Measurements from ENCODE around the gene NT5M.
"Not testable (repeated sequence)": the region's sequence is repeated elsewhere in the genome, so short reads cannot be mapped to it uniquely, and the experiment has no call there.

Gene NT5M

DNA sequence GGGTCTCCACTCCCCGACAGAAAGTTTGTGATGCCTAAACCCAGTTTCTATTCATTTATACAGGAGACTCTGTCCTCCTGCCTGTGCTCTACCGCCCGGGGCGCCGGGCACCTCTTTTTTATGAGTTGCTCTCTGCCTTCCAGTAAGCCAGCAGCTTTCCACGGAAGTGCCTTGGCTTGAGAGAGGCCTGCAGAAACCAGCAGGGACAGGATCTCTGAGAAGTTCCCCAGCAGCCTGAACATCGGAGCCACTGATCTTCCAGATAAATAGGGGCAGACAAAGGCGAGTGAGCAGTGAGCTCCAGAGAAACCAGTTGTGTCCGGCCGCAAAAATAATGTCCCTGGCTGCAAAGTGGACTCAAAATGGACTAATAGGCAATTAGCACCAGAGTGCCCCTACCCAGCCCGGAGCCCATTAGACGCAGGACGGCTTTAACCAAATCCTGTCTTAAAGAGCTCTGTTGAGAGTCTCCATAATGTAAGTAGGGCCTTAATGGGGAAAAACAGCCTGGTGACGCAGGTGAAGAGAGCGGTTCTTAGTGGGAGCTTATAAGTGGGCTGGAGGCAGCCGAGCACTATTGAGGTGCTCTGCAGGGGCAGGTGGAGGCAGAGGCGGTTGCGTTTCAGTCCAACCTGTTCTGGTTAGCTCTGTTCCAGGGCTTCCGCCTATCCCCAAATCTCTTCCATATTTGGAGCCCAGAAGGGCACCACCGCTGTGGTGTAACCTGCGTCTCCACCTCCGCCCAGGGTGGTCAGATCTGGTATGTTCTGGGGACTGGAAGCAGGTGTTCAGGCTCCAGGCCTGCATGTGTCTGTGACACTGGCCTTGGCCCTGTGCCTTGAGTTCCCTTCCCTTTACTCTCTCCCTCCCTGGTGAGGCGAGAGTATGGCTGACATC, 74.1 kb downstream of the NT5M start:
- no peak for DNase-seq (ENCODE audit: low spot score)

DNA sequence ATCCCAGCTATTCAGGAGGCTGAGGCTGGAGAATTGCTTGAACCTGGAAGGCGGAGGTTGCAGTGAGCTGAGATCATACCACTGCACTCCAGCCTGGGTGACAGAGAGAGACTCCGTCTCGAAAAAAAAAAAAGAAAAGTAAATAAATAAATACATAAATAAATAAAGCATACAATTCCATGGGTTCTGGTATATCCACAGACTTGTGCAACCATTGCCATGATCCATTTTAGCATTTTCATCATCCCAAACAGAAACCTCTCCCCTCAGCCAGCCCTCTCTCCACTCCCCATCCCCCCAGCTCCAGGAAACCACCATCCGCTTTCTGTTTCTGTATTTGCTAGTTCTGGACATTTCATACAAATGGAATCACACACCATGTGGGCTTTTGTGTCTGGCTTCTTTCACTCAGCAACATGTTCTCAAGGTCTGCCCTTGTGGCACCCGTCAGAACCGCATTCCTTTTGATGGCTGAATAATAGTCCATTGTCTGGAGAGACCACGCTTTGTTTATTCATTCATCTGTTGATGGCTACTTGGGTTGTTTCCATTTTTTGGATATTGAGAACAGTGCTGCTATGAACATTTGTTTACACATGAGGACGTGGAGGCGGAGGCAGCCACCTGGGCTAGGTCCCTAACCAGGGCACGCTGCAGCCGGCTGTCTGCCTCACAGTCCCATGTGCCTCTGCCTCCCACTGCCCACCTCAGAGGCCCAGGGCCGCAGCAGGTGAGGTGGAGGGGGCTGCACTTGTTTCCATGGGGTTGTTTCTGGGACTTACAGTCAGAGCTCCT, 76.2 kb downstream of the NT5M start:
- DNase-seq (ENCODE audit: low spot score) = no peak

DNA sequence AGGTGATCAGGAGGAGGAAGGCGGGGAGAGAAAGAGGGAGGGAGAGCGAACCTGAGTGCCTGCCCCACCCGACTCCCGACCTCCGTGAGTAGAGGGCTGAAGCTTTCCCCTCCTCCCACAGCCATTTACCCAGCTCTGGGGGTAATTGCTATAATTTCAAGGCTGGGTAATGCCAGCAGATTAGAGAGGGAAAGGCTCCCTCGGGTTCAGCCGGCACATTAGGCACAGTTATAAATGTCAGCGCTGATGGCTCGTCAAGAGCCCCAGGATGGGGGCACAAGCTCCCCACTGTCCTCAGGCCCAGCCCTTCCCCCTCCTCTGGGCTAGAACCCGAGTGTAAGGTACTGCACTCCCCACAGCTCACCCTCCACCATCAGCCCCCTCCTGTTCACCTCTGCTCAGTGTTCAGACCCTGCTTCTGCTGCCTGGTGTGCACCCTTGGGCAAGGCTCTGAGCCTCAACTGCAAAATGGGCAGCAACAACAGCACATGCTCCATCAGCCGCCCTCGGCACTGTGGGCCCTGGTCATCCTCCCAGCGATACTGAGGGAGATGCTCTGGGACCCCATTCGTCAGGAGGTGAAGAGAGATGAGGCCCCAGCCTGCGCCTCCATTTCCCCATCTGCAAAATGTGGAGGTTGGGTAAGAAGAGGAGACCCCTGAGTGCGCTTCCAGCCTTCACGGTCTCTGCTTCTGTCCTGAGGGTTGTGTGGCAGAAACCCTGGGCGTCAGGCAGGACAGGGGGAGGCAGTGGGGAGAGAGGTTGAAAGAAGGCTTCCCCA, 77.2 kb downstream of the NT5M start:
- no peak for DNase-seq (ENCODE audit: low spot score)

DNA sequence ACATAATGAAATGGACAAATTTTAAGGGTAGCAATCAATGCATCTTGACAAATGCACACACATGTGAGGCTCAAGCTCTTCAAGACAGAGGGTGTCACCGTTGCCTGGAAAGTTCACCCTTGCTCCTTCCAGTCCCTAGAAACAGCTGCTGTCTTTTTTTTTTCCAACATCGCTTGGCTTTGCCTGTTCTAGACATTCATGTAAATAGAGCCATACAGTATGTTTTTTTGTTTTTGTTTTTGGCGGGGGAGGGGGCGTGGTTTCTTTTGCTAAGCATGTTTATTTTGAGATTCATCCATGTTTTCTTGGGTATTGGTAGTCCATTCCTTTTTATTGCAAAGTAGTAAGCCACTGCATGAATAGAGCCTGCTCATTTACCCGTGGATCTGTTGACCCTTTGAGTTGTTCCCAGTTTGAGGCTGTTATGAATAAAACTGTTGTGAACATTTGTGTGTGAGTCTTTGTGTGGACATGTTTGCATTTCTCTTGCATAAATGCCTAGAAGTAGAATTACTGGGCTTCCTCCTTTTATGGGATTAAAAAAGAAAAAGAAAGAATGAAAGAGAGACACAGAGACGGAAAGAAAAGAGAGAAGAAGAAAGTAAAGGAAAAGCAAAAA, 78.4 kb downstream of the NT5M start:
- no peak for DNase-seq (ENCODE audit: low spot score)

DNA sequence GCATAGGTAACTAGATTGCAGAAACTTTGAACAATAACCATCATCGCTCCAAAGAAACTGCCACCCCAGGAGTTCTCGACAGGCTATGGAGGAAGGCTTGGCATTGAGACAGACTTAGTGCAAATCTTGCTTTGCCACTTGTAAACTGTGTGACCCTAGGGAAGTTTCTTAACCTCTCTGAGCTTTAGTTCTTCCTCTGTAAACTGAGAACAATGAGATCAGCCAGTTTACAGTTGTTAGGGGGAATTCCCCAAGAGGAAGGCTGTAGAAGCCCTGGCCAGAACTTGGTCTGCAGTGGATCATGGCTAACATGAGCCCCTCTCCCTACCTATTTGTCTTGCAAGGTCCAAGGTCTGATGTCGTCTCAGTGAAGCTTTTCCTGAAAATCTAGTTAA, 78.9 kb downstream of the NT5M start:
- no peak for DNase-seq (ENCODE audit: low spot score)

DNA sequence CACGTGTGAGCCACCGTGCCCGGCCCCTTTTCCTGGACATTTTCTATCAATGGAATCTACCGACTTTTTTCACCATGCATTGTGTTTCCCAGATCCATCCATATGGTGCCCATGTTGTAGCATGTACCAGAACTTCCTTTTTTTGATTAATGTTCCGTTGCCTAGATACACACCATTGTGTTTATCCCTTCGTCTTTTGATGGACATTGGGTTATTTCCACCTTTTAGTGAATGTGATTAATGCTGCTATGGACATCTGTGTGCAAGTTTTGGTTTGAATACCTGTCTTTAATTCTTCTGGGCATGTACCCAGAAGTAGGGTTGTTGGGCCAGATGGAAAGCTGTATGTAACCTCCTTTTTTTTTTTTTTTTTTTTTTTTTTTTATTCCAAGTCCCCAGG, 79.8 kb downstream of the NT5M start:
- DNase-seq (ENCODE audit: low spot score) = no peak

DNA sequence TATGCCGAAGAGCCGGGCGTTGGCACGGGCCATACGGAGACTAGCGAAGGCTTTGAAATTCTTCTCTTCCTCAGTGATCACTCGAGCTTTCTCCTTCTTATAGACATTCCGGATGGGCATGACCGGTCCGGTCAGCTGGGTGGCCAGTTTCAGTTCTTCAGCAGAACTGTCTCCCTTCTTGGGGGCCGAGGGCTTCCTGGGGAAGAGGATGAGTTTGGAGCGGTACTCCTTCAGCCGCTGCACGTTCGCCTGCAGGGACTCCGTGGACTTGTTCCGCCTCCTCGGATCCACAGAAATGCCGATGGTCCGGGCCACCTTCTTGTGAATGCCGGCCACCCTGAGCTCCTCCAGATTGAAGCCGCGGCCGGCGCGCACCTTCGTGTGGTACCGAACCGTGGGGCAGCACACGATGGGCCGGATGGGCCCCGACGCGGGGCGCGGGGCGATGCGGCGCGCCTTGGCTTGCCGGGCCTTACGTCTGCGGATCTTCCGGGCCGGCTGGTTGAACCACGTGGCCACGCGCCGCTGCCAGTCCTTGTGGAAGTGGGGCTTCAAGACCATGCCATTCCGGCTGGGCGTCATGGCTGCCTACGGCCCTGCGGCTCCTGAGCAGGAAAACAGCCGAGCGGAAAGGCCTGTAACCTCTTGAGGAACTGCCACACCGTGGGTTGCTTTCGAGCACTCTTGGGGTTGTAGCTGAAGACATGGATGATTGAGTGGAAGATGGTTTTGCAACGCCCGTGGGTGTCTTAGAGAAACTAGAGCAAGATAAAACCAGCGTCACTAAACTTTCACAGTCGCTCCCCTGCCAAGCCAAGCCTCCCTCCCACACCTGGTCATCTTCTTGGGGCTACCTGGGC, 80.5 kb downstream of the NT5M start:
- not testable (repeated sequence) for DNase-seq (ENCODE audit: low spot score)

DNA sequence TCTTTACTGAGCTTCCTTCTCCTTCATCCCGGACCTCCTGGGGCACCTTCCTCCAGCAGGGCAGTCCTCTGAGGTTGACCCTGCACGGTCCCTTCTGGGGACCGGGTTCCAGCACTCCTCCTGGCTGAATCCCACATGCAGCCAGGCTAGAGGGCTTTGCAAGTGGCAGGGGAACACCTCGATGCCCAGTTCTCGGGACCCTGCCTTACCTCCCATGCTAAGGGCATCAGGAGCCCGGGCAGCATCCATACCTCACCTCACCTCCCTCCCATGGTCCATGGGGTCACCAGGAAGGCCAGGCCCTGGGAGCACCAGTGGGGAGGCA, 81.1 kb downstream of the NT5M start:
- DNase-seq (ENCODE audit: low spot score) = no peak

DNA sequence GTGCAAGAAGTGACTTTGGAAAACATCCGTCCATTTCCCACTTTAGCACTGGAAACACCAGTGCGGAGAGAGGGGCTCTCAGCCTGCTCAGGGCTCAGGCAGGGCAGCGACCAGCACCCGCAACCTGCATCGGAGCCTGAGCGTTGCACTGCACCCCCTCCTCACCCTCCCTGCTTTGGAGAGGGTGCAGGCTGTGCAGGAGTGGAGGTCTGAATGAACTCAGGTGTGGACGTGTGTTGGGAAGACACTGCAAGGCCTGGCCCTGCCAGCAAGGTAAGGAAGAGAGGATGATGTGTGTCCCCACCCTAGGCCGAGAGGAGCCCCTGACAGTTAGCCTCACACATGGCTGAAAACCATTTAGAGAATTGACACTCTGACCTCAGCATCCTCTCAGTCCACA, 81.8 kb downstream of the NT5M start:
- DNase-seq (ENCODE audit: low spot score) = no peak

DNA sequence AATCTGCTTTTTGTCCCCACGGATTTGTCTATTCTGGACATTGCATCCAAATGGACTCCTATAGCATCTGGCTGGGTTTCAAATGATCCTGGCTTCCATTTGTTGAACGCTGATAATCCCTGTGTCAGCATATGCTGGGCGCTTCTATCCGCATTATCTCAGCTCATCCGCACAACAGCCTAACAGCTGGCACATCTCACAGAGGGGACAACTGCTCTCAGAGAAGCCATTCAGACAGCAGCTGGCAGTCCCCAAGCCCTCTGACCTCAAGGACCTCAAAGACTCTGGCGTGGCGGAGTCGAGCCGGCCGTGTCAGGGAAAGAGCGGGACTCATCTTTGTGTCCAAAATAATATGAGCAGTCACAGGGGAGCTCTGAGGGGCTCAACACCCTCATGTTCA, 82.3 kb downstream of the NT5M start:
- no peak for DNase-seq (ENCODE audit: low spot score)

DNA sequence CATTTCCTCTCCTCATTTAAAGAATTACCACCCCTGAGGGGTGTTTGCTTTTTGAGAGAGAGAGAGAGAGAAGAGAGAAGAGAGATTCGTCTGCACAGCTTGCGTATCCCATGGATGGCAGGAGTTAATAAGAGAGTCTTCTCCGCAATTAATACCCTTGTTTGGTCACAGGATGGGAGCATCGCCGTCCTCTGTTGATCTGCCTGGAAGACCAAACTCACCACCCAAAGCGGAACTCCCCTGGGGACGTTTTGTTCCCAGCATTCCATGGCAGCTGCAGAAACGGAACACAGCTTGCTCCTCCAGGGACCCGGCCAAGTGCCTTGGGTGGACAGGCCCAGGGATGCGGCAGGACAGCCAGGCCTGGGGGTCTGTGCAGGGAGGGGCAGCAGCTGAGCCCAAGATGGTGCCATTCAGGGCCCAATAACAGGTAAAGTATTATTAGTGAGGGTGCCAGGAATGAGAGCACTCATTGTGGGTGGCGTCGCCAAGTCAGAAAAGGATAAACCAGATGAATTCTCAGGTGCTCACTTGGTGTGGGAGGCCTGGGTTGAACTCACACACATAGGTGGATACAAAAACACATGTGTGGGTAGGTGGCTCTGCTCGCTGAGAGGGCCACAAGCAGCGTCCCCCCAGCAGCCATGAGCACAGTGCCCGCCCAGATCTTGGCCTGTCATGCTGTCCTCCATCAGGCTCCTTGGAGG, 83.1 kb downstream of the NT5M start:
- DNase-seq (ENCODE audit: low spot score) = no peak

DNA sequence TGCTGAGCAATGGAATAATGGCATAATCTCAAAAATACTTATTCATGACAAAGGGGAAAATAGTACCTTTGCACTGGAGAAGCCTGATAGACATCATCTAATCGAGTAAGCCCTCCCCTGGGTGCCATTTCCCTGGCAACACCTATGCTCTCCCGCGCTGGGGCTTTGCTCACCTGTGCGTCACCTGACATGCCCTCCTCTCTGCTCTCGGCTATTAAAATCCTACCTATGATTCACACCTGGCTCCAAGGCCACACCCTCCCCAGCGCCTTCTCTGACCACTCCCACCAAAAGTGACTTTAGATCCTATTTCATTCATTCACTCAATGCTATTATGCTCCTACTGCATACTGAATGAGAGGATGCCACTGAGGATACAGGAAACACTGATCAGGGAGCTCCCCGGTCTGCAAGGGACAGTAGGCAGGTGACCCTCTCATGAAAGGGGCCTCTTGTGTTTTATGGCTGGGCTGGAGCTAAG, 83.9 kb downstream of the NT5M start:
- DNase-seq (ENCODE audit: low spot score) = no peak

DNA sequence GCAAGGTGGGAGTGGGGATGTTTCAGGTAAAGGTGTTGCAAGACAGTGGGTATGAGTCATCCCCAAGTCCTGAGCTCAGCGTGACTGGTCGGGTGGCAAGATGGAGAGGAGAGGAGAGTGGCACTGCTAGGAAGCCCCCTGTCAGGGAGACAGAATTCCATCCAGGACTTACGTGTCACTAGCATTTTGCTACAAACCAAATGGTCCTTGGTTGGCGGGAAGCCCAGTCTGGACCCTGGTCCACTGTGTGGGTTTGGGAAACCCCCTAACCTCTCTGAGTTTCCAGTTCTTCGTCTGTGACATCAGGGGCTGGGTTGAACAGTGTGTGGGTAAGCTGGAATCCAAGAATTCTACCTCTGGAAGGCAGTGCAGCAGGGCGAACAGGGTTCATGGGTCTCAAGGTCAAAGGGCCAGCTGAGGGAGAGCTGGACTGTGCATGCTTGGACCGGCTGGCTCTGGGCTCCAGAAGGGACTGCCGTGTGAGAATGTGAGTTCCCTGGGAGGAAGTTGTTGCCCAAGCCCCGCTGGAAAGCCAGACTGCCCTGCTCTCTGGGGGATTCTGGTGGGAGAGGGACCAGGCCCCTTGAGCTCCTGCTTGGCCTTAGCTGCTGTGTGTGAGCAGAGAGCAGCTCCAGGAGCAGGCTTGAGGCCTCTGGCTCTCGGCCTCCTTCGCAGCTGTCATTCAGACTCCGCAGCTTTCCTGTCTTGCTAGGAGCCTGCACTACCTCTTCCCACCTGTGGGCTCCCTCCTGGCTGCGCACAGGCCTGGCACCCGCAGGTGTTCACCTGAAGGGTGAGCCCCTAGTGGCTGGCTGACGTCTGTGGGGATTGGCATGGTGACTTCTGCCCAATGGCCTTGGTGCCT, 84.6 kb downstream of the NT5M start:
- no peak for DNase-seq (ENCODE audit: low spot score)

DNA sequence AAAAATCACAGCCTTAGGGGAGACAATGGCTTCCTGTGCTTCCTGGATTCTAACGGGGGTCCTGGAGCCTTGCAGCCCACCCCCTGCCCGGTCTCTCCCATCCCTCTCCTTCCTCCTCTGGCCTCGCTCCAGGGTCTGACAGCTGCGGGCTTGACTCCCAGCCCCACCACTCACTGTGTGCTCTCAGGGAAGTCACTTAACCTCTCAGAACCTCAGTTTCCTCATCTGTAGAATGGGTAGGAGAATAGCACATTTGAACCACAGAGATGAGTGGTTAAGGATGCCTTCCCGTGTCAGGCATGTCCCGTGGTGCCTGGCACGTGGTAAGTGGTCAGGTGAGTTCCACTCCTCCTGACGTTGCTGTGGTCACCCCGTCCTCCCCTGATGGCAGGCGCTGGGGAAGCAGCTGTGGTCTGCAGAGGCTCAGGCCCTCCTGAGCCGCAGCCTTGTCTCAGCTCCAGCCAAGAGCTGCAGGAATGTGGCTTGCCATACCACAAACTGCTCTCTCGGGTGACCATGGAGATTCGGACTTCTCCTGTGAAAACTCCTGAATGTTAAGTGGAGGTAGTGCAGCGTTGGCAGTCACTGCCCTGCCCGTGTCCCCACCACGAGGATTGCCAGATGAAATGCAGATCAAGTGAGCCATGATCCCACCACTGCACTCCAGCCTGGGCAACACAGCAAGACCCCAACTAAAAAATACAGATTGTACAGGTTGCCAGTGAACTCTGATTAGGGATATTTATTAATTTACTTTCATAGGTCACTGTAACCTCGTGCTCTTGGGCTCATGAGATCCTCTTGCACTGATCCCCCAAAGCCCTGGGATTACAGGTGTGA, 85.7 kb downstream of the NT5M start:
- no peak for DNase-seq (ENCODE audit: low spot score)

DNA sequence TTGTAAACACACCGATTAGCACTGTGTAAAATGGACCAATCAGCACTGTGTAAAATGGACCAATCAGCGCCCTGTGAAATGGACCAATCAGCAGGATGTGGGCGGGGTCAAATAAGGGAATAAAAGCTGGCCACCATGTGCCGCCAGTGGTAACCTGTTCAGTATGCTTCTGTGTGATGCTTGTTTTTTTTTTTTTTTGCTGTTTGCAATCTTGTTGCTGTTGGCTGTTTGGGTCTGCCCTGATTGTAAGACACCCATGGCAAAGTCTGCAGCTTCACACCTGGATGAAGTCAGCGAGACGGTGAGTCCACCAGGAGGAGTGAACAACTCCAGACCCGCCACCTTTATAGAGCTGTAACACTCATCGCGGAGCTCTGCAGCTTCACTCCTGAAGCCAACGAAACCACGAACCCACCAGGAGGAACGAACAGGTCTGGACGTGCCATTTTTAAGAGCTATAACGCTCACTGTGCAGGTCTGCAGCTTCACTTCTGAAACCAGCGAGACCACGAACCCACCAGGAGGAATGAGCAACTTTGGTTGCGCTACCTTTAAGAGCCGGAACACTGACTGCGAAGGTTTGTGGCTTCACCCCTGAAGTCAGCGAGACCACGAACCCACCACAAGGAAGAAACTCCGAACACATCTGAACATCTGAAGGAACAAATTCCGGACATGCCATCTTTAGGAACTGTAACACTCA, 88.6 kb downstream of the NT5M start:
- DNase-seq (ENCODE audit: low spot score) = no peak

DNA sequence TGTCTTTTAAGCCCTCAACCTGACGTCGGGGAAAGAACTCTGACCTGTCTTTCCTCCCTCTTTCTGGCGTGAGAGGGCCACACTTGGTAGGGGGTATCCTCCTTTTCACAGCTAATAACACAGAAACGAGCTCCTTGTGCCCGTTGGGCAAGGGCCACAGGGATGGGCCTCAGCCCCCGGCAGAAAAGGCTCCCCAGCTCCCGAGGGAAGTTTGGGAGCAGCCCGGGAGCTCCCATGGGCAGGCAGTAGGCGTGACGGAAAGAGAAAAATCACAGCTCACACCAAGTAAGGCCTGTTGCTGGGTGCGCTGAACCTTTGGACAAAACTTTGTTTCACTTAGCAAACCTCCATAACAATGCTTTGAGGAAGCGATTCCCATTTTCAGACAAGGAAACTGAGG, 90.8 kb downstream of the NT5M start:
- DNase-seq (ENCODE audit: low spot score) = no peak

DNA sequence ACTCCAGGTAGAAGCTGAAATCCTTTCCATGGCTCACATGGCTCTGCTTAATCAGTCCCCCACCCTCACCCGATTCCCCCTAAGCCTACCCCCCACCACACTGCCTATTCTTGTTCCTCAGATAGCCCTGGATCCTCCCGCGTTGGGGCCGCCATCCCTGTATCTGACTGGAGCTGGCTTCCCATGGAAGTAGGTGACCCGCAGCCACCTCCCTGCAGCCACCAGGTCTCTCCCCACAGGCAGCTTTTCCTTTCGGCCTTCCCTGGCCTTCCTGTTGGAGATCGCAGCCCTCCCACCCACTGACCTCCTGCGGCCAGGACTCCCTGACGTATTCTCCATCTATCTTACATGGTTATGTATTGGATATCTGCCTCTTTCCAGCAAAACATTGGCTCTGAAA, 91.3 kb downstream of the NT5M start:
- no peak for DNase-seq (ENCODE audit: low spot score)

DNA sequence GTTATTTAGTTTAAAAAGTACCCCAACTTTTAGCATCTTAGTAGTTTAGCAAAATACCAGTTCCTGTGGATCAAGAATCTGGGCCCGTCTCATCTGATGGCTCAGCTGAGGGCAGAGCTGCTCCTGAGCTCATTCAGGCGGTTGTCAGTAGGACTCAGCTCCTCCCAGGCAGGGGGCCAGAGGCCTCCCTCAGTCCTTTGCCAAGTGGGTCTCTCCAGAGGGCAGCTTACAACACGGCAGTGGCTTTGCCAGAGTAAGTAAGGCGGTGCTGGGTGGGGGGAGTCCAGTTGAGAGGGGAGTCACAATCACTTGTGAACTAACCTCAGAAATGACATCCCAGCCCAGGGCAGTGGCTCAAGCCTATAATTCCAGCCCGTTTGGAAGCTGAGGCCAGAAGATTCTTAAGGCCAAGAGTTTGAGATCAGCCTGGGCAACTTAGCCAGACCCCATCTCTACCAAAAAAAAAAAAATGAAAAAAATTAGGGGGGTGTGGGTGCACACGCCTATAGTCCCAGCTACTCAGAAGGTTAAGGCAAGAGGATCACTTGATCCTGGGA, 92.2 kb downstream of the NT5M start:
- no peak for DNase-seq (ENCODE audit: low spot score)

Data from left forelimb (tissue), 1 donor.